GM18499 (cell line): Measurements from ENCODE around the gene CELF1.
"Not testable (repeated sequence)": the region's sequence is repeated elsewhere in the genome, so short reads cannot be mapped to it uniquely, and the experiment has no call there.

Source experiments
- ATAC-seq: cut with Tn5 transposase; IDR thresholded peaks from one replicate; pipeline ENCODE4 v1.9.1; 2021; ENCODE audit warnings: moderate number of reproducible peaks; ENCODE audit not compliant: insufficient read depth, unreplicated experiment

The CELF1 gene

DNA sequence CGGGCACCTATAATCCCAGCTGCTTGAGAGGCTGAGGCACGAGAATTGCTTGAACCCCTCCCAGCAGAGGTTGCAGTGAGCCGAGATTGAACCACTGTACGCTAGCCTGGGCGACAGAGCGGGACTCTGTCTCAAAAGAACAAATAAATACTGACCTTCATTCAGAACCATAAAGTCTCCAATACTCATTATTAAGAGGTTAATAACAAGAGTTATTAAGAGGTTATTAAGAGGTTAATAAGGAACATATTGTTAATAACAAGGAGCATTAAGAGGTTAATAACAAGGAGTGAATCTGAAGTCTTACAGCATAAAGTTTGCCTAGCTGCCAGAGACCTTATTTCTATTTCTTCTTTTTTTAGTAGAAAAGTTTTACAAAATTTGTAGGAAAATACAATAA lies 7.6 kb downstream of the CELF1 start:
- ATAC-seq = no peak

- ATAC-seq = no peak
Observed at GRCh38 chr11:47541070-47541469, 11.9 kb downstream of the CELF1 start.

DNA sequence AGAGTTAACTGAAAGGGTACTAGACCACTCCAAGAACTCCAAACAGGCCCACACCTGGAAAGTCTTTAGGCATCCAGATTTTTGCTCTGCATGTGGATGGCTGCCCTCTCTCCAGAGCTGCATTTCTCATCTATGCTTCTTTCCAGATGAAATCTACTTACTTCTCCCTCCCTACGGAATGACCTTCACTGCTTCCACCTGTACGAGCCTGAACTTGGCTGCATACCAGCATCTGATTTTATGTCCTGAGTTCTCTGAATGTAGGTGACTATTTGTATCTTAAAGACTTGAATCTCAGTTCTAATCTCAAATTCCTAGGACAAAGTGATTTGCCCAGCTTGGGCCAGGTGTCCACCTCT lies 13.3 kb downstream of the CELF1 start:
- ATAC-seq = no peak

DNA sequence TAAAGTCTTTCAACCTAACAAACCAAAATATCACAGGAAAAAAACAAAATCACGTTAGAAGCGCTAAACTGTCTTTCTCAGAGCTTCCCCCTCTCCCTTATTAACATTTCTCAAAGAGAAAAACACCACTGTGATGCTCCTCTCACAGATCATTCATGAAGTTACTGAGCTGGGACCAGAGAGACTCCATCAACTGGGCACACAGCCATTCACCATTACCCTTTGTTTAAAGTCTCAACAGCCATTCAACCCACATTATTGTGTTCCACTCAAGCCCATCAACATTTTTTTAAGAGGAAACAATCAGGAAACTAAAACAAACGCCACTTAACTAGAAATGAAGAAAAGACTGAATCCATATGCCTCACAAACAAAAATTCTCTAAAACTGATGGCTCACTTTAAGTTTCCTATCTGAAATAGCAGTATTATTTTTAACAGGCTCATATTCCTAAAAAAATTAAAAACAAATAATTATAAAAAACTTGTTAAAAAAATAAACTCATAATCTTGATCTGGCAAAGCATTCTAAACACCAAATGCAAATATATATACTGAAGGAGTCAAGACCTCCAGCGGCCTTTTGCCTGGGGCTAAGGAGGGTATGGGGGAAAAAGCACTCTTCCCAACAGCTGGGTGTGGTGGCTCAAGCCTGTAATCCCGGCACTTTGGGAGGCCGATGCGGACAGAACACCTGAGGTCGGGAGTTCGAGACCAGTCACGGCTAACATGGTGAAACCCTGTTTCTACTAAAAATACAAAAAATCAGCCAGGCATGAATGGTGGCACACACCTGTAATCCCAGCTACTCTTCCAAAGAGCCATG lies 14.0 kb downstream of the CELF1 start:
- ATAC-seq = no peak

DNA sequence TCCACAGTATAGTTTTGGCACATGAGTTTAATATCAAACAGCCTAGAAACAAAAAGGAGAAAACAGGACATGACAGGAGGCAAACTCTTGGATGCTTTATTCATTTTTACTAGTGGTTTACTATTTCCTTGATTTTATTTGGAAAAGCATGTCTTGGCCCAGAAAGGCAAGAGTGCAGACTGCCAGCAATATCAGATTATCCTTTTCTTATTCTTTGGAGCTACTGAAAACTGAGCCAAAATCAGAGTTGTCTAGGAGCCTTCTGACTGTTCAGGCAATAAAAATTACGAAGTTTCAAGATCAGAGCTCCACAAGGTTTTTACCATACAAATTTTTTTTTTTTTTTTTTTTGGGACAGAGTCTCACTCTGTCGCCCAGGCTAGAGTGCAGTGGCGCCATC lies 16.0 kb downstream of the CELF1 start:
- no peak for ATAC-seq

GRCh38 chr11:47534704-47535251 lies 18.2 kb downstream of the CELF1 start:
- no peak for ATAC-seq

- ATAC-seq = no peak
Observed at GRCh38 chr11:47533690-47534151, 19.2 kb downstream of the CELF1 start.

DNA sequence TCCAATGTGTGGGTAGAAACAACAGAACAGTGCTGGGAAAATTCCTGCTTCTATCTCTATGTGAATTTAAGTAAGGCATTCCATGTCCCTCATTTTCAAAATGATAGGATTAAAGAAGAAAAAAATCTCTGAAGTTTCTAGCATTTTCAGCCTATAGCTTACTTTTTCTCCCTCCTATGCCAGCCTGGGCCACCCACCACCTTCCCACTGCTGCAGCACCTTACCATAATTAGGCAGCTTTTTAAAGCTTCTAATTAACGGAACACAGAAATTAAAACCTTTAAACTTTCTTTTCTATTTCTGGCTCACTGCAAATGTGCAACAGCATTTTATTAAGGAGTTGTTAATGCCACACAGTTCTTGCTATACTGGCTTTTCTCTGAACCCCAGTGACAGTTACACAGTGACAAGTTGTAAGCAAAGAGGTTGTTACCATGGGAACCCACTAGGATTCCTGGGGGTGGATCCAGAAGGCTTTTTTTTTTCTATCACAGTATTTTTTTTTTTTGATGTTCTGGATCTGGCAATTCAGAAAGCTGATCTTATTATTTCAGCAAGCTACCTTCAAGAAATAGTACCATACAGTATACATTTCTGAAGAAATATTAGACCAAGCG lies 20.2 kb downstream of the CELF1 start:
- ATAC-seq = no peak

GRCh38 chr11:47531666-47532065 lies 21.3 kb downstream of the CELF1 start:
- no peak for ATAC-seq

DNA sequence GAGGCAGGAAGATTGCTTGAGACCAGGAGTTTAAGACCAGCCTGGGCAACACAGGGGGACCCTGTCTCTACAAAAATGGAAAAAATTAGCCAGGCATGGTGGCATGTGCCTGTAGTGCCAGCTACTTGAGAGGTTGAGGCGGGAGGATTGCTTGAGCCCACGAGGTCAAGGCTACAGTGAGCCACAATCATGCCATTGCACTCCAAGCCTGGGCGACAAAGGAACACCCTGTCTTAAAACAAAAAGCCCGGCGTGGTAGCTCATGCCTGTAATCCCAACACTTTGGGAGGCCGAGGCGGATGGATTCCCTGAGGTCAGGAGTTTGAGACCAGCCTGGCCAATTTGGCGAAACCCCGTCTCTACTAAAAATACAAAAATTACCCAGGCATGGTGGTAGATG lies 22.2 kb downstream of the CELF1 start:
- not testable (repeated sequence) for ATAC-seq

- no peak for ATAC-seq
Observed at GRCh38 chr11:47529951-47530350, 23.0 kb downstream of the CELF1 start.

DNA sequence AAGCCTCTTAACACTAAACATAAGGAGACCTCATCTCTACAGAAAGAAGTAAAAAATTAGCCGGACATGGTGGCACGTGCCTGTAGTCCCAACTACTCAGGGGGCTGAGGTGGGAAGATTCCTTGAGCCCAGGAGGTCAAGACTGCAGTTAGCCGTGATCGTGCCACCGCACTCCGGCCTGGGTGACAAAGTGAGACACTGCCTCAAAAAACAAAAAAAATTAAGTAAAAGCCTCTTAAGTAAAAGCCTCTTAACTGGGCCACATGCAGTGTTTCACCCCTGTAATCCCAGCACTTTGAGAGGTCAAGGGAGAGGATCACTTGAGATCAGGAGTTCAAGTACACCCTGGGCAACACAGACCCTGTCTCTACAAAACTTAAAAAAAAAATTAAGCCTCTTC lies 25.7 kb downstream of the CELF1 start:
- no peak for ATAC-seq

- ATAC-seq = not testable (repeated sequence)
Observed at GRCh38 chr11:47526032-47526431, 26.9 kb downstream of the CELF1 start.

DNA sequence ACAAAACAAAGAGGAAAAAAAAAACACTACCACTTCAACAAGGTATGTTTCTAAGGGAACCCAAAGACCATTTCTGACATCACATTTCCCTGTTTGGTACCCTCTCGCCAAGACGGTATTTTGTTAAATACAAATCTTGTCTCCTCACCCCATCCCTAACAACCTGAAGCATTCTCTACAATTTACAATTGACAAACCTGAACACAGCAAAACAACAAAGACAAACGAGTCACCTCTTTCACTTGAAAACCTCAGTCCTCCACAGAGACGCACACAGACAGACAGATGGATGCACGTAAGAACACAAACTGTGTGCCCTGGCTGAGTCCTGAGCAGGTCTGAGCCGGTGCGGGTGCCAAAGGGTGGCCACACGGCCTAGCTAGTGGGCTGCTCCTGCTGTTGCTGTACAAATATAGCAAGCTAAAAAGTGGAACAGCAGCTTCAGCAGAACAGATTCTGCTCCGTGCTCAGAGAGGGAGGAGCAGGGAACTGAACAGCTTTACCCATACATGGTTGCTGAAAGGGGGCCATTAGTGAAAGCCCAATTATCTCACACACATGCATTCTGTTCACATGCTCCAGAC lies 28.5 kb downstream of the CELF1 start:
- no peak for ATAC-seq

DNA sequence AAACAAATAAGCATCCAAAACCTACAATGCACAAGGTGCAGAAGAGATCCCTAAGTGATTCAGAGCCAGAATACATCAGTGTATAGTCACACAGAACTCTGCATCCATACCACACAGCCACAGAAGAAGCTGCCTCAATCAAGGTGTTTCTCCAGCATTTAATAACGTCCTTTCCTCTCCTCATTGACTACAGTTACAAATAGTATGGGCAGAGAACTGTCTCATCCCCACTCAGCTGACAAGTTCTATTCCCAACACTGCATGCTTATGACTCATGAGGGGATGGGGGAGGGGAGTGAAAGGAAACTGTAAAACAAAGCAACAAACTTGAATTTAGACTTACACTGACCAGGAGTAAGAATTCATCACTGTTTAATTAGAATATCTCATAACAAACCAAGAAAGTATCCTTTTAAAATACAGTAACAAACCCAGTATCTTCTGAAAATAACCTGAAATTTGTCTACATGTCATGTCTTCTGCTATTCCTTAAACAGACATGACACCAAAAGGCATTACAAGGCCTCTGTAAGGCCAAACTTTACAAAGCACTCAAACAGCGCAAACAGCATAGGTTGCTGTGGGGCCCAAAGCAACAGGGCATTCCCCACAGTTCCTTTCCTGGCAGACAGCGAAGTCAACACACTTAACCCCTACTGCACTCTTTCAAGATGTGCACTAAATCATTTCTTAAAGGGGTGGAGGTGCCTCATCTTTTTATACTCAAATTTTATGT lies 29.3 kb downstream of the CELF1 start:
- no peak for ATAC-seq

- ATAC-seq = no peak
Observed at GRCh38 chr11:47518212-47518964, 34.5 kb downstream of the CELF1 start.

GRCh38 chr11:47516984-47517853 lies 35.7 kb downstream of the CELF1 start:
- no peak for ATAC-seq

- ATAC-seq = no peak
Observed at GRCh38 chr11:47516155-47516554, 36.8 kb downstream of the CELF1 start.
